HG03342 (cell line): ENCODE results near the gene ADAMTSL5.
"Not testable (repeated sequence)": the region's sequence is repeated elsewhere in the genome, so short reads cannot be mapped to it uniquely, and the experiment has no call there.

ENCODE experiments used
- ATAC-seq: cut with Tn5 transposase; IDR thresholded peaks from one replicate; pipeline ENCODE4 v1.9.1; 2021; ENCODE audit warnings: mild to moderate bottlenecking, moderate library complexity; ENCODE audit not compliant: unreplicated experiment

Gene ADAMTSL5, protein sequence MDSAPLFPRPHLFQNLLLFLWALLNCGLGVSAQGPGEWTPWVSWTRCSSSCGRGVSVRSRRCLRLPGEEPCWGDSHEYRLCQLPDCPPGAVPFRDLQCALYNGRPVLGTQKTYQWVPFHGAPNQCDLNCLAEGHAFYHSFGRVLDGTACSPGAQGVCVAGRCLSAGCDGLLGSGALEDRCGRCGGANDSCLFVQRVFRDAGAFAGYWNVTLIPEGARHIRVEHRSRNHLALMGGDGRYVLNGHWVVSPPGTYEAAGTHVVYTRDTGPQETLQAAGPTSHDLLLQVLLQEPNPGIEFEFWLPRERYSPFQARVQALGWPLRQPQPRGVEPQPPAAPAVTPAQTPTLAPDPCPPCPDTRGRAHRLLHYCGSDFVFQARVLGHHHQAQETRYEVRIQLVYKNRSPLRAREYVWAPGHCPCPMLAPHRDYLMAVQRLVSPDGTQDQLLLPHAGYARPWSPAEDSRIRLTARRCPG

DNA sequence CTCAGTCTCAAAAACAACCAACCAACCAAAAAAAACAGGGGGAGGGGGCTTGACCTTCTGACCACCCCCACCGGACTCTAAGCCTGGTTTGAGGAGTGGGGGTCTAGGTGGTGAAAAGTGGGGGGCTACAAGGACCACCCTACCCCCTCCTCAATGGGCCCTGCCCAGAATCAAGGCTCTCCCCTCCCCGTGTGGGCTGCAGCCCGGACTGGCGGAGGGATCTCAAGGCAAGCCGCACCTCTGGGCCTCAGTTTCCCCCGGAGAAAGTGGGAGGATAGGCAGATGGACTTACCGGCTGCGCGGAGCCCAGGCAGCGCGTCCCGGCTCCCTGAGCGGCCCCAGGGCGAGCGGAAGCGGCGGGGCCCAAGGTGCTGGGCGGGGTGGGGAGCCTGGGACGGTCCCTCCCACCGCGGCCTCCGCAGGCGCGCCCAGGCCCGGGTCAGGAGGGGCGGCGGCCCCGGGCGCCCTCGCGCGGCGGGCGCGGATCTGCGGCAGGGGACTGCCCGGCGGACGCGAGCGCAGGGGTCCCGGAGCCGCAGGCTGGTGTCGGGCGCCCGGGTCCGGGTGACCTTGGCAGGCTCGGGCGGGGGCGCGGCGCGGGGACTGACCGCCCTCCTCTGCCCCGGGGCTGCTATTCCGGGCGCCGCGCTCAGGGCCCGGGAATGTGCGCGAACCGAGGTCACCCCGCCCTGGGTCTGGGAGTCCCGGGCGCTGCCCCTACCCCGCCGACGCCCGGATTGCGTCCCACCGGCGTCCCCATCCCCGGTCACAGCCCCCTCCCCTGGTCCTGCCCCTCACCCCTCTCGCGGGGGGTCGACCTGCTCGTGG lies at the start of gene ADAMTSL5:
Gene ADAMTSL5 (minus strand): TSS at position 349 of the 828 bp plus-strand sequence. CDS start 2,076 bp downstream, outside the sequence.
- ATAC-seq = no peak

DNA sequence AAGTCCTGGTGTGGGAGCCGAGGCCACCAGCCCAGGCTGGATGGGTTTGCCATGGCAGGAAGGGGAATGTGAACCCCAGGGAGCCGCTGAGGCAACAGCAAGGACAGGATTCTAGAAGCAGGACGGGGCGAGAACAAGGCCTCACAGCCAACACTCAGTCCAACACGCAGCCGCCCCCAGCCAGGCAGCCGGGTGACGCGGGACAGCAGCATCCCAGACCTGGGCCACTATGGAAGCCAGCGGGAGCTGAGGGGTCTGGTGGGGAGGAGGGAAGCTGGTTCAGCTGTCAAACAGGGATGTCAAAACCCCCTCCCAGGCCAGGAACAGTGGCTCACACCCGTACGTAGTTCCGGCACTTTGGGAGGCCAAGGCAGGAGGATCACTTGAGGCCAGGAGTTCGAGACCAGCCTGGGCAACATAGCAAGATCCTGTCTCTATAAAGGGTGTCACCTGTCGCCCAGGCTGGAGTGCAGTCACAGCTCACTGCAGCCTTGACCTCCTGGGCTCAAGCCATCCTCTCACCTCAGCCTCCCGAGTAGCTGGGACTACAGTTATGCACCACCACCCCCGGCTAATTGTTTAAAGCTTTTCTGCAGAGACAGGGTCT lies 48.5 kb upstream of the ADAMTSL5 start:
- no peak for ATAC-seq

DNA sequence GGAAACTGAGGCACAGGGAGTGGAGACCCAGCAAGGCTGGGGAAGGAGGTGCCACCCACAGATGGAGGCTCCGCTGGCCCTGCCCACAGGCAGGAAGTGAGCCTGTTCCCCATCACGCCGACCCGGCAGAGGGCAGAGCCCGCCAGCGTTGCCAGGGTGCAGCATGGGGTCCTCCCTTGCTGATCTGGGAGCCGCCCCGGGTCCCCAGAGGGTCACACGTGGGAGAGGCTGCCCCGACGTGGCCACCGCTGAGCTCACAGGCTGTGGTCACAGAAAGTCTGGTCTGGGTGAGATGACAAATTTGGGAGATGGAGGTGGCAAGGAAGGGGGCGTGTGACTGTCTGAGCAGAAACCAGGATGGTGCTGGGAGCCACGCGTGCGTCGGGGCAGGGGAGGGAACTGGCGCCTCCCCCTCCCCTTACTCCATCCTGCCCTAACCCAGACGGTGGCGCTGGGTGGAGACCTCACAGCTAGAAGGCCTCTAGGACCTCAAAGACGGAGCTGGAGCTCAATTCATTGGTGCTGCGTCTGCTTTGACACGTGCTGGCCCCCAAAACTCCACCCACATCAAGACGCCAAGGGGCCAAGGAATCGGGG lies 47.6 kb upstream of the ADAMTSL5 start:
- ATAC-seq = no peak

DNA sequence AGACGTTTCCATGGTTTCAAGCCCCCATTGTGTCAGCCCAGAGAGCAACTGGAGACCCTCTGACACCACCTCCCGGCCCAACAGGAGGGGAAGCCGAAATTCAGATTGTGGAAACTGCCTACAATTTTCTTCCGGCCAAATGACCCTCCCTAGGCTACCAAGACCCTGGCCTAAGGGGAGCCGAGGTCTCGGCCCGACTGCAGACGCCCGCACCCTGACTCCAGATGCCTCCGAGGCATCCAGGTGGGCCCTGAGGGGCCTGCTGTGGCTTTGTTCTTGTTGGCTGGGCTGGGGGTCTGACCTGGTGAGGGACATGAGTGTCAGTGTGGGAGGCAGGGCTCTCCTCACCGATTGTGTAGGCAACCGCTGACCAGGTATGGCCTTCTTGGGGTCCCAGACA lies 45.7 kb upstream of the ADAMTSL5 start:
- no peak for ATAC-seq

DNA sequence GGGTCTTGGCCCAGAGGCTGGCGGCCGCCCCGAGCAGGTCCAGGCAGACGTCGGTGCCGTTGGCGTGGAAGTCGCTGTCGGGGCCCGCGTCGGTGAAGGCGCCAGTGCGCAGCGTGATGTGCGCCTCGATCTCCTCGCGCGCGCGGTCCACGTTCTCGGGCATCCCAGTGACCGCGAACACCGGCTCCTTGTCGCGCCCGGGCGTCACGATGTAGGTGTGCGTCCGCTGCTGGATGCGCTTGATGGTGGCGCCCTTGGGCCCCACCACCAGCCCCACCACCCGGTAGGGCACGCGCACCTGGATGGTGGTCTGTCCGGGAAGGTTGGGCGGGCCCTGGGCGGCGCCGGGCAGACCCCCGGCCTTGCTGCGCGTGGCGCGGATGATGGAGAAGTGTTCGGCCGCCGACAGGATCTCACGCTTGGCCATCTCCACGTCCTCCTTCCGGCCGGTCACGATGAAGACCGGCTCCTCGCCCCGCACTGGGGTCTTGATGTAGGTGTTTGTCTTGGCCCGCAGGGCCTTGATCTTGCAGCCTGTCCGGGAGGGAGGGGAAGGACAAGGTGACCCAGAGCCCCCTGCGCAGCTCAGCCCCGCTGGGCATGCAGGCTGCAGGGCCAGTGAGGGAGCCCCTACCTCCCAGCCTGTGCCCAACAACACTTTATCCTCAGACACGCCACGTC lies 43.7 kb upstream of the ADAMTSL5 start:
- ATAC-seq = no peak

DNA sequence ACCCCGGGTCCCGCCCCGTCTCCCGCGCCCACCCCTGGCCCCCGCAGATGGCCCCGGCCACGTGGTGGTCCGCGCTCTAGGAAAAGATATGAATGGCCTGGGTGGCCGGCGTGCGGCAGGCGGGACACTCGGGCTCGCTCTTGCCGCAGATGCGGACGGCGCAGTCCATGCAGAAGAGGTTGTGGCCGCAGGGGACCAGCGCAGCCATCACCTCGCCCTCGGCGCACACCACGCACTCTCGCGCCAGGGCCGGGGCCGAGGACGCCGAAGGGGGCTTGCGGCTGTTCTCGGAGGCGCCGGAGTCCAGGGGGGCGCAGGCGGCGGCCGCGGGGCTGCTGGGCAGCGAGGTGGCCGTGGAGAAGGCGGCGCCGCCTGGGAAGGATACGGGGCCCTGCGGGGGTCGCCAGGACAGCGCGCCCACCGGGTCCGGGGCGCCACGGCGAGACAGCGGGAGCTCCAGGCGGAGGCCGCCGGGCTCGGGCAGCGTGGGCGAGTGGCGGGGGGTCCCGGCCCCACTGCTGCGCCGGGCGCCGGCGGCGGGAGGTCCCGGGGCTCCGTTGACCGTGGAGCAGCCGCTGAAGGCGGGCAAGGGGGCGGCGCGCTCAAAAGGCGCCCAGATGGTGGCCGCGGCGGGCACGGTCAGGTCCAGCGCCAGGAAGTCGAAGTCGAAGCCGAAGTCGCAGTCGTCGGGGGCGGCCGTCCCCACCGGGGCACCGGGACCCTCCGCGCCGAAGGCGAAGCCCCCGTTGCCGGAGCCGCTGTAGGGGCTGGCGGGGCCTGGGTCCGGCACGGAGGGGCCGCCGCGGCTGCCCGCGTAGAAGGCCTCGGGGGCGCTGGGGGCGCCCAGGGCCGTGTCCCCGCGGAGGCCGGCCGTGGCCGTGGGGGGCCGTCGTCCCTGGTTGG lies 42.9 kb upstream of the ADAMTSL5 start:
- no peak for ATAC-seq

DNA sequence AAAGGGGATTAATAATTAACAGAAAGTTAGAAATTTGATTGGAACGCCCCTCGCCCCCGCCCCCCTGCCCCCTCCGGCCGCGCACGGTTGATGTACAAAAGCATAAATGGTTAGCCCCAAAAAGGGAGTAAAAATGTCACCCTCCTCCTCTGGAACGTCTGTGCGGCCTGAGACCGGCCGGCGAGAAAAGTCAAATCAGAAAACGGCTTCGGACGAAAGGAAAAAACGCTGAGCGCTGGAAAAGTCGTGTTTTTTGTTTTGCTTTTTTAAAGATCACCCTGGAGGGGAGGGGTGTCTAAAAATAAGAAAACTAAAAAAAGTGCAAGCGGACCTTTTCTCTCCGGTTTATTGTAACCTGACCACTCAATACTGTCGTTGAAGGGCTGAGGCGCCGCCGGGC lies 42.1 kb upstream of the ADAMTSL5 start:
- ATAC-seq = no peak

DNA sequence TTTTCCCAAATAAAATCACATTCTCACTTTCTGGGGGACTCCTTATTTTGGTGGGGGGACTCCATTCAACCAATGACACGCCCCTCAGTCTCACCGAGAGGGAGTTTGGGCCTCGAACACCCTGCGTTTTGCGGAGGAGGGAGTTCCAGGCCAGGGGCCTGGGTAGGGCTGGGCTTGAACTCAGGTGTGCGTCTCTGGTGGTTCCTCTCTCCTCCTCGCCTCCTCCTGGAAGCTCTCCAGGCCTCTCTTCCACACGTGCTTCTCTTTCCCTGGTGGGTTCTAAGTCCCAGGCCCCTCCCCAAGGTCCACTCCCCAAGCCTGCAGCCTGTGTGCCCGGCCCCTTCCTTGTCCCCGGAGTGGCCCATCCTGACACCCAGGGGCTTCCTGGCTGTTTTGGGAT lies 40.6 kb upstream of the ADAMTSL5 start:
- no peak for ATAC-seq

DNA sequence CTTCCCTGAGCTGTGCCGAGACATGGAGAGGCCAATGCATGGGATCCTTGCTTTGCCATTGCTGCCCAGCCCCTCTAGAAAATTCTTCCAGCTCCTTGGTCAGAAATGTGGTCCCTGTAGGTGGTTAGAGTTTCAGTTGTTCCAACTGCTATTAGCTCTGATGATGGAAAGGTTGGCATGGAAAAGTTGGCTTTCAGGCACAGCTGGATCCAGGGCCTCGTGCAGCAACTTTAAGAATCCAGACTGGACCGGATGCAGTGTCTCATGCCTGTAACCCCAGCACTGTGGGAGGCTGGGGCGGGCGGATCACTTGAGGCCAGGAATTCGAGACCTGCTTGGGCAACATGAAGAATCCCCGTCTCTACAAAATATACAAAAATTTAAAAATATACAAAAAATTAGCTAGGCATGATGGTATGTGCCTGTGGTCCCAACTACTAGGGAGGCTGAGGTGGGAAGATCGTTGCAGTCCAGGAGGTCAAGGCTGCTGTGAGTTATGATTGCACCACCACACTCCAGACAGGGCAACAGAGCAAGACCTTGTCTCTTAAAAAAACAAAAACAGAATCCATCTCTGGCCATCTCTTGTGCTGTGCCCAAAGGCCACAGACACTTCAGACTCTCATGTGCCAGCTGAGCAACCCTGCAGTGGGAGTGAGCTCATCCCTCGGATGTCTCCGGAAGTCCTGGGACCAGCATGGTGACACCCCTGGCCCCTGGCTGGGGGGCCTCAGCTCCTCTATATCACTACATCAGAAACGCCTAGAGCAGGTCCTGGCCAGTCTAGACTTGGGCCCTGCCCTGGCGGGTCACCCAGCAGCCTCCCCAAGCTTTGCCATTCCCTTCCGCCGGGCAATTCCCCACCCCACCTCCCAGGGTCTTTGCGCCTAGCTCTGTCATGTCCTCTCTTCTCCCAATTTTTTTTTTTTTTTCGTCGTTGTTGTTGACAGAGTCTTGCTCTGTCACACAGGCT lies 38.5 kb upstream of the ADAMTSL5 start:
- ATAC-seq = no peak

DNA sequence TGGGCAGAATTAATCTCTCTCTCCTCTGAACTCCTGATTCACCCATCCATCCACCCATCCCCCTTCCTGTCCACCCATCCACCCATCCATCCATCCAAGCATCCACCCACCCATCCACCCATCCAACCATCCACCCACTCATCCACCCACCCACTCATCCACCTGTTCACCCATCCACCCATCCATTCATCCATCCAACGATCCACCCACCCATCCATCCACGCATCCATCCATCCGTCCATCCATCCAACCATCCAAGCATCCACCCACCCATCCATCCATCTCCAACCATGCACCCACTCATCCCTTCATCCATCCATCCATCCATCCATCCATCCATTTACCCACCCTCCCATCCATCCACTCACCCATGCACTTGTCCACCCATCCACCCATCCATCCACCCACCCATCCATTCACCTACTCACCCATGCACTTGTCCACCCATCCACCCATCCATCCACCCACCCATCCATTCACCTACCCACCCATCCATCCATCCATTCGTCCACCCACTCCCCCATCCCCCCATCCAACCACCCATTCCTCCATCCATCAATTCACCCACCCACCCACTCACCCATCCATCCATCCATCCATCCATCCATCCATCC lies 36.6 kb upstream of the ADAMTSL5 start:
- no peak for ATAC-seq

DNA sequence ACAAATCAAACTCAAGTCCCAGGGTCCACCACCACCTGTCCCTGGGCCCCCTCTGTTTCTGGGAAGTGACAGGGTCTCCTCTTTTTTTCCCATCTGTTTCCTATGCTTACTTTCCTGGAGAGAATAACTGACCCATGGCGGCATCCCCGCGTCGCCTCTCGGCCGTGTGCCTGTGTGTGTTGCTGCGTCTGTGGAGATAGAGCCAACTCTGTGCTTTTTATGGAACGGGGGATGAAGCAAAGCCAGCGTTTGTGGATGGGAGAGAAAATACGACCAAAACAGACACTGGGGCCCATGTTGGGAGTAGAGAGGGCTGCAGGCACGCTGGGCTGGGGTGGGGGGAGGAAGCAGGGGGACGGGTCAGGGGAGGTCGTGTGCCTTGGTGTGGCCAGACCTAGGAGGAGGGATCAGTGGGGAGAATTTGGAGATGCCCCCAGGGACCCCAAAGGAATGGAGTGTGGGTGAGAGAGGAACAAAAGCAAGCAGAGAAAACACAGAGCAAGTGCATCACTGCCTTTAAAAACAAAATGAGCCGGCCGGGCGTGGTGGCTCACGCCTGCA lies 27.6 kb upstream of the ADAMTSL5 start:
- no peak for ATAC-seq

DNA sequence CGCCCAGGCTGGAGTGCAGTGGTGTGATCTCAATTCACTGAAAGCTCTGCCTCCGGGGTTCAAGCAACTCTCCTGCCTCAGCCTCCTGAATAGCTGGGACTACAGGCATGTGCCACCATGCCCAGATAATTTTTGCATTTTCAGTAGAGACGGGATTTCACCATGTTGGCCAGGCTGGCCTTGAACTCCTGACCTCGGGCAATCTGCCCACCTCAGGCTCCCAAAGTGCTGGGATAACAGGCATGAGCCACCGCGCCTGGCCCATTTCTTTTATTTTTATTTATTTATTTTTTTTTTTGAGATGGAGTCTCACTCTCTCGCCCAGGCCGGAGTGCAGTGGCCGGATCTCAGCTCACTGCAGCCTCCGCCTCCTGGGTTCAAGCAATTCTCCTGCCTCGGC lies 26.9 kb upstream of the ADAMTSL5 start:
- ATAC-seq = not testable (repeated sequence)

DNA sequence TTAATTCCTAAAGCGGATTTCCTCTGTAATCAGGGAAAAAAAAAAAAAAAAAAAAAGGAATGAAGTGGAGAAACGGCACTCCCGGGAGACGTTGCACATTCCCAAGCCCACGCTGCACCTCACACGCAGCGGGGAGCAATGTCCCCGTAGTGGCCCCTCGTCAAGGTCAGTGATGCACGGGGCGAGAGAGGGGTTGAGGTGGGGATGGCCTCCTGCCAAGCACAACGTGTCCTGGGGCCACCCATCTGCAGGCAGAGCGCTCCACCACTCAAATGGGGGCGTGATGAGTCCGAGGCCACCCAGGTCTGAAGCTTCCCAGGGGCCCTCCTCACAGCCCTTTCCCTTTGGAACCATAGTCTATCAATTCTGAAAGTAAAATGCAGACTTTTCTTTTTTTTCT lies 26.2 kb upstream of the ADAMTSL5 start:
- no peak for ATAC-seq

DNA sequence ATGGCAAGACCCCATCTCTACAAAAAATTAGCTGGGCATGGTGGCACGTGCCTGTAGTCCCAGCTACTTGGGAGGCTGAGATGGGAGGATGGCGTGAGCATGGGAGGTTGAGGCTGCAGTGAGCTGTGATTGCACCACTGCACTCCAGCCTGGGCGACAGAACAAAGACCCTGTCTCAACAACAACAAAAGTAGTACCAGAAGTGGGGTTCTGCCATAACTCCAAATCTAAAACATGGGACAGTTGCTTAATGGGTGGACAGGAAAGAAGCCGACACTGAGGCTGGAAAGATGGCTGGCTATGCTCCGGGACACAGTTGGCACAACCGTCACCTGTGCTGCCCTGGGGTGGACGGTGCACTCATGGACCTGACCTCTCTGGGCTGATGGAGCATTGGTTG lies 22.9 kb upstream of the ADAMTSL5 start:
- ATAC-seq = not testable (repeated sequence)

DNA sequence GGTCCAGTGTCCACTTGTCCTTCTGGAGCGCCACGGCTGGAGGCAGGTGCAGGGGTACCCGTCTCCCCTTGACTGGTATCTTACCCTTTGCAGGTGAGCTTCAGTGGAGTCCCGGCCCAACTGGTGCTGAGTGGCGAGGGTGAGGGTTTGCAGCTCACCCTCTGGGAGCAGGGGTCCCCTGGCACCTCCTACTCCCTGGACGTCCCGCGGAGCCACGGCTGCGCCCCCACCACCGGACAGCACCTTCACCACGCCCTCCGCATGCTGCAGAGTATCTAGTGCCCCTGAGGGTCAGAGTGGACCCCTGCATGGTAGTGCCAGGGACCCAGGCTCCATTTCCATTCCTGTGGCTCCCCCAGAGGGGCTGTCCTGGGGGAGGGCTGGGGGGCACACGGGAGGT lies 22.2 kb upstream of the ADAMTSL5 start:
- ATAC-seq = no peak

DNA sequence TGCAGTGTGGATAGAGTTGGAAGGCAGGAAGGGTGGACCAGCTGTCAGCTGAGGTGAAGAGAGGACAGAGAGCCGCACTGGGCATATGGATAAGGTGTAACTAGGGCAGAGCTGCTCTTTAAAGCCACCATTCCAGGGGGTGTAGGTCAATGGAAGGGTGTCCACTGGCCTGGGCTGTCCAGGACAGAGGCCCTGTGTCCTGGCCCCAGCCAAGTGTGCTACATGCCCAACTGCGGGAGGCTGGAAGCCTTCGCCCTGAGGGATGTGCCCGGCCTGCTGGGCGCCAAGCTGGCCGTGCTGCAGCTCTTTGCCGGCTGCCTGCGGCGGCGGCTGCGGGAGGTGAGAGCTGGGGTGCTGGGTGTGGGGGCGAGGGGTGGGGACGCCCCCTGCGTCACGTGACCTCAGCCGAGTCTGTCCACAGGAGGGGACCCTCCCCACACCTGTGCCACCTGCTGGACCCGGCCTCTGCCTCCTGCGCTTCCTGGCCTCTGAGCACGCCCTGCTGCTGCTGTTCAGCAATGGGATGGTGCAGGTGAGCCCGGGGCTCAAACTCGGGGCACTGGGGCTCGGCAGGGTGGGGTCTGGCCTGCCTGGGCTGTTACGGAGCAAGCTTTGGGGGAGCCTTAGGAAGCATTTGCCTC lies 20.8 kb upstream of the ADAMTSL5 start:
- no peak for ATAC-seq

DNA sequence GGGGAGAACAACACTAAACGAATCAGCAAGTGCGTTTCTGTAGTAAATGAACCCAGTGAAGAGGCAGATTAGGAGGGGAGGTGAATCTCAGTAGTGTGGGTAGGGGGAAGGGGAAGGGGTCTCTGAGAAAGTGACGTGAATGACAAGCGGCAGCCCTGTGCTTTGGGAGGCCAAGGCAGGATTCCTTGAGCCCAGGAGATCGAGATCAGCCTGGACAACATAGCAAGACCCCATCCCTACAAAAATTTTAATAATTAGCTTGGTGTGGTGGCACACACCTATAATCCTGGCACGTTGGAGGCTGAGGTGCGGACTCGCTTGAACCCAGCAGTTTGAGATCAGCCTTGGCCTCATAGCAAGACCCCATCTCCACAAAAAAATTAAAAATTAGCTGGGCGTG lies 19.2 kb upstream of the ADAMTSL5 start:
- ATAC-seq = no peak
